HepG2 (cell line): ENCODE results near the gene NXPH1. TPM values are rescaled to one million over a fixed set of nuclear protein-coding genes. Genes with fewer than 3 reads are reported as not detected.

Experiments
- ATAC-seq: fragments of 200-7000 bp; cut with Tn5 transposase; 3 replicates; pipeline ENCODE4 v1.9.1; 2020; ENCODE audit warnings: mild to moderate bottlenecking, moderate library complexity
- BruUV-seq: library from RNA; stranded (reverse); fragments of 400-500 nt; replicated peaks from 2 replicates; lab custom pipeline; 2021; lab: Mats Ljungman, UMichigan
- CTCF ChIA-PET: fragments of 300-600 bp; formaldehyde crosslinking; extraction: SDS; loops from one replicate; lab custom pipeline; 2021; ENCODE audit warnings: low total read pairs, inconsistent platforms, low intra/inter-chr PET ratio; lab: Yijun Ruan, JAX
- POLR2A ChIA-PET: fragments of 350-600 bp; sonication (Branson Sonifier 250); formaldehyde crosslinking; loops from one replicate; lab custom pipeline; 2020; ENCODE audit warnings: antibody characterized with exemption, inconsistent platforms; lab: Yijun Ruan, JAX
- DNase-seq: peaks from one replicate; pipeline ENCODE4 v3.0.0-alpha.2; 2015; ENCODE audit warnings: low spot score
- FAIRE-seq: peaks from 3 replicates; lab custom pipeline; 2011; peaks lifted over from hg19 to GRCh38; lab: Jason Lieb, UNC
- H2AFZ ChIP-seq: one replicate; pipeline ENCODE4 v1.6.1; 2011; ENCODE audit warnings: low read length, inconsistent platforms
- H3K27ac ChIP-seq: fragments of 300-600 bp; 3 replicates; pipeline ENCODE4 v1.8.0; 2011; ENCODE audit warnings: mixed run types, mild to moderate bottlenecking, mixed read lengths, low read length, inconsistent platforms; ENCODE audit not compliant: insufficient read depth; ENCODE audit errors: extremely low read length
- H3K27me3 ChIP-seq, 2 experiments: fragments of 200-600 bp in 1 of 2; 2 replicates in 1 of 2; 3 replicates in 1 of 2; pipeline versions ENCODE4 v1.6.0 to v1.8.0; 2011; ENCODE audit warnings: low read length in 2 of 2, mild to moderate bottlenecking in 2 of 2, moderate library complexity in 2 of 2, inconsistent platforms in 1 of 2; ENCODE audit not compliant: insufficient read depth in 2 of 2, control insufficient read depth in 1 of 2
- H3K36me3 ChIP-seq, 2 experiments: fragments of 200-600 bp in 1 of 2; replicated peaks in 1 of 2; 2 replicates in 1 of 2; 3 replicates in 1 of 2; pipeline versions ENCODE4 v1.5.1 to v1.8.0; 2011; ENCODE audit warnings: low read length in 2 of 2, inconsistent platforms in 1 of 2; ENCODE audit not compliant: insufficient read depth in 2 of 2, control insufficient read depth in 1 of 2
- H3K4me1 ChIP-seq: 2 replicates; pipeline ENCODE4 v1.5.1; 2012; ENCODE audit warnings: low read length, inconsistent platforms; ENCODE audit not compliant: insufficient read depth
- H3K4me2 ChIP-seq: 2 replicates; pipeline ENCODE4 v1.6.0; 2011; ENCODE audit warnings: low read depth, low read length, inconsistent platforms
- H3K4me3 ChIP-seq, 3 experiments: fragments of 200-600 bp in 1 of 3; sonication (generic), shearing (Covaris generic) in 1 of 3; replicated peaks in 1 of 3; 2 replicates each; pipeline ENCODE4 v1.5.1; 2011 to 2016; ENCODE audit warnings: low read length in 3 of 3, inconsistent platforms in 2 of 3, low read depth in 2 of 3, mild to moderate bottlenecking in 2 of 3, control low read depth in 1 of 3, mixed read lengths in 1 of 3; ENCODE audit not compliant: insufficient read depth in 1 of 3
- H3K79me2 ChIP-seq: one replicate; pipeline ENCODE4 v1.6.1; 2011; ENCODE audit warnings: low read length, inconsistent platforms; ENCODE audit not compliant: insufficient read depth
- H3K9ac ChIP-seq: 2 replicates; pipeline ENCODE4 v1.6.0; 2011; ENCODE audit warnings: mild to moderate bottlenecking, low read depth, low read length, inconsistent platforms; ENCODE audit not compliant: insufficient read depth
- H3K9me3 ChIP-seq: 2 replicates; pipeline ENCODE4 v1.5.1; 2012; ENCODE audit warnings: mild to moderate bottlenecking, low read length
- H4K20me1 ChIP-seq: 2 replicates; pipeline ENCODE4 v1.6.0; 2011; ENCODE audit warnings: inconsistent platforms, mild to moderate bottlenecking, low read length, moderate library complexity; ENCODE audit not compliant: insufficient read depth
- CBX2 ChIP-seq, 2 experiments: fragments of 200-600 bp in 1 of 2; sonication (generic); formaldehyde crosslinking in 1 of 2; IDR thresholded peaks; 2 replicates each; pipeline versions ENCODE4 v1.7.0 to v1.8.1; 2018 to 2022; ENCODE audit warnings: low read depth in 2 of 2, low read length in 1 of 2, mild to moderate bottlenecking in 1 of 2, missing genetic modification reagents in 1 of 2
- GTF2F1 ChIP-seq: fragments of 150-350 bp; IDR thresholded peaks from 2 replicates; pipeline ENCODE4 v1.6.1; 2014; ENCODE audit warnings: low read length
- KDM1A ChIP-seq: IDR thresholded peaks from 2 replicates; pipeline ENCODE4 v1.6.1; 2016; ENCODE audit warnings: missing compliant biosample characterization
- MIER2 ChIP-seq: IDR thresholded peaks from 2 replicates; pipeline ENCODE4 v1.6.1; 2016; ENCODE audit warnings: missing biosample characterization, missing genetic modification reagents
- POLR2AphosphoS2 ChIP-seq: IDR thresholded peaks from 2 replicates; pipeline ENCODE4 v1.6.1; 2011; ENCODE audit warnings: low read depth, low read length, improper control_type of control experiment
- ZBTB21 ChIP-seq: sonication (generic); formaldehyde crosslinking; IDR thresholded peaks from 2 replicates; pipeline ENCODE4 v1.4.0; 2020; ENCODE audit warnings: missing genetic modification reagents
- ZBTB40 ChIP-seq, 2 experiments: fragments of 450-650 bp in 1 of 2; sonication (generic) in 1 of 2; formaldehyde crosslinking in 1 of 2; IDR thresholded peaks; 2 replicates each; pipeline versions ENCODE4 v1.6.1 to v1.8.0; 2016 to 2022; ENCODE audit warnings: antibody characterized with exemption in 1 of 2, mild to moderate bottlenecking in 1 of 2, missing genetic modification reagents in 1 of 2
- ZBTB43 ChIP-seq: sonication (generic); formaldehyde crosslinking; conservative IDR thresholded peaks from 2 replicates; pipeline ENCODE4 v1.4.0; 2020; ENCODE audit warnings: missing genetic modification reagents
- ZNF501 ChIP-seq: sonication (generic); formaldehyde crosslinking; IDR thresholded peaks from 2 replicates; pipeline ENCODE4 v1.5.1; 2020; ENCODE audit warnings: mild to moderate bottlenecking, moderate library complexity, missing genetic modification reagents
- ZNF891 ChIP-seq: sonication (generic); formaldehyde crosslinking; IDR thresholded peaks from 2 replicates; pipeline ENCODE4 v1.5.0; 2020; ENCODE audit warnings: mild to moderate bottlenecking, missing genetic modification reagents
- ZSCAN21 ChIP-seq: sonication (generic); formaldehyde crosslinking; IDR thresholded peaks from 2 replicates; pipeline ENCODE4 v1.8.0; 2022; ENCODE audit warnings: mild to moderate bottlenecking, missing genetic modification reagents, moderate library complexity, borderline replicate concordance
- WGBS: methylation state at CpG from one replicate; pipeline ENCODE4 v1.1.6; 2017; ENCODE audit warnings: low lambda C conversion rate; 5-methylcytosine and 5-hydroxymethylcytosine counted together
- in situ Hi-C: cut with HindIII; loops from 2 replicates; pipeline ENCODE4 v1.10.0; 2017; ENCODE audit warnings: low pct_unique_long_range_greater_than_20kb; ENCODE audit not compliant: extremely low pct_ligation_motif_present
- intact Hi-C: fragments of 100-400 bp; cut with micrococcal nuclease; formaldehyde crosslinking; loops from one replicate; pipeline ENCODE4 v1.10.0; 2022; ENCODE audit not compliant: unreplicated experiment
- polyA plus RNA-seq, 8 experiments: library from polyadenylated mRNA; depleted of rRNA in 3 of 8; stranded (reverse) in 7 of 8; unstranded in 1 of 8; fragments of >200 nt; fragmentation: Illumina TruSeq in 4 of 8; extraction: Trizol in 4 of 8; gene quantifications; 2 replicates each; pipeline versions ENCODE4 v1.2.1 to v1.2.3, GENCODE V29; 2011 to 2016; ENCODE audit warnings: low read depth in 4 of 8, missing spikeins in 1 of 8, mixed read lengths in 1 of 8; ENCODE audit not compliant: insufficient read depth in 1 of 8
- total RNA-seq, 5 experiments: library from RNA; depleted of rRNA; stranded (reverse); fragments of >200 nt; fragmentation: Illumina TruSeq; extraction: Trizol; gene quantifications; 2 replicates each; pipeline ENCODE4 v1.2.3, GENCODE V29; 2016; ENCODE audit warnings: low read depth in 1 of 5

Gene NXPH1
- total and polyA plus RNA-seq, 2 of the 13 experiments (the other 11 are each of a cell fraction or from before 2014, with no cell fraction given) = not detected

GRCh38 chr7:8408871-8409270, 24.5 kb upstream of the NXPH1 start:
- CTCF ChIA-PET = no interaction called here
- no peak for ATAC-seq
- no peaks in the 10 kb centered on the region for H3K79me2 ChIP-seq
- no peak for DNase-seq
- H4K20me1 ChIP-seq = no peaks in the 10 kb centered on the region
- in situ Hi-C loops (loop anchor here (25.0 kb wide), 1 partner anchor 2003 kb away; no protein-coding TSS in a partner anchor), intact Hi-C loops (no loop called here)
- no TSS peak for BruUV-seq
- no peak overlapping the region for H3K9ac ChIP-seq
- TF ChIP-seq ZSCAN21 (CRISPR knock-in tag) = no peak
- no peak for TF ChIP-seq ZNF891 (CRISPR knock-in tag)
- TF ChIP-seq ZNF501 (CRISPR knock-in tag) = no peak
- no peak for TF ChIP-seq ZBTB40 (IDR thresholded peaks at IDR 0.05)
- no peak for TF ChIP-seq ZBTB40 (CRISPR knock-in tag; IDR thresholded peaks at IDR 0.05)
- no peak for TF ChIP-seq ZBTB43 (CRISPR knock-in tag)
- no peak for TF ChIP-seq MIER2 (CRISPR knock-in tag)
- TF ChIP-seq POLR2AphosphoS2 = no peak
- TF ChIP-seq GTF2F1 = no peak
- no peak for TF ChIP-seq ZBTB21 (CRISPR knock-in tag)
- TF ChIP-seq CBX2 (IDR thresholded peaks at IDR 0.05; ENCODE audit: low read depth, low read length) = no peak
- TF ChIP-seq CBX2 (CRISPR knock-in tag; IDR thresholded peaks at IDR 0.05; ENCODE audit: low read depth) = no peak
- TF ChIP-seq KDM1A (CRISPR knock-in tag) = no peak
- TF ChIP-seq, all 625 proteins: peak for 0
- Histone ChIP-seq H3K4me3 (no peak overlapping the region), H3K4me2 (no peak overlapping the region), H3K4me1 (no peaks in the 10 kb centered on the region), H2AFZ (no peak overlapping the region), H3K9me3 (no peaks in the 10 kb centered on the region), H3K36me3 (no peaks in the 10 kb centered on the region), H3K27ac (no peak overlapping the region), H3K27me3 (no peaks in the 10 kb centered on the region)
- WGBS = 53% methylated on average over 1 of the region's 1 CpG
- POLR2A ChIA-PET = no interaction called here
- FAIRE-seq = no peak
